ENCODE data around the gene NFKB2.

DNA sequence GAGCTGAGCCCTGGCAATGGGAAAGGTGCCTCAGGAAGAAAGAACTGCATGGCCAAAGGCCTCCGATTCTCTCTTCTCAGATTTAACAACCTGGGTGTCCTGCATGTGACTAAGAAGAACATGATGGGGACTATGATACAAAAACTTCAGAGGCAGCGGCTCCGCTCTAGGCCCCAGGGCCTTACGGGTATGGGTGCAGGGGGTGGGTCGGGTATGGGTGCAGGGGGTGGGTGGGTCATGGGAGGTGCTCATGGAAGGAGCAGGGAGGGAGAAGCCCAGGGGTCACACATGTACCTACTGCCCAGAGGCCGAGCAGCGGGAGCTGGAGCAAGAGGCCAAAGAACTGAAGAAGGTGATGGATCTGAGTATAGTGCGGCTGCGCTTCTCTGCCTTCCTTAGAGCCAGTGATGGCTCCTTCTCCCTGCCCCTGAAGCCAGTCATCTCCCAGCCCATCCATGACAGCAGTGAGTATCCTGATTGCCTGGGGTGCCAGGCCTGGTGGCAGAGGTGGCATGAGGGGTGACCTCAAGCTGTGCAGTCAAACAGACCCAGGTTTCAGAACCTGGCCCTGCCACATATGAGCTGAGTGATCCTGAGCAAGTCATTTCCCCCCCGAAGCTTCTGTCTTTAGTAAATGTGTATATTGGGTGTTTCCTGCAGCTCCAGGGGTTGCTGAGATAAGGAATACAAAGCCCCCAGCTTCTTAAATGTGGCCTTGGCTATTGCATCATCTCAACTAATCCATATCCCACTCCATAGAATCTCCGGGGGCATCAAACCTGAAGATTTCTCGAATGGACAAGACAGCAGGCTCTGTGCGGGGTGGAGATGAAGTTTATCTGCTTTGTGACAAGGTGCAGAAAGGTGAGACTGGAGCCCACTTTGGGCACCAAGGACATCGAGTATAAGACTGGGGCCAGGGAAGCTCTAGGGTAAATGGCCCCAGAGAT is 2.0 kb downstream of the NFKB2 start:
- TF ChIP-seq ZC3H10 (CRISPR knock-in tag; IDR thresholded peaks at IDR 0.05): no peak
- no peak for TF ChIP-seq ZFP3 (CRISPR knock-in tag; IDR thresholded peaks at IDR 0.05)
- no peak for TF ChIP-seq PATZ1 (CRISPR knock-in tag; IDR thresholded peaks at IDR 0.05; ENCODE audit: borderline replicate concordance)
- no peak for TF ChIP-seq TOX (CRISPR knock-in tag; IDR thresholded peaks at IDR 0.05; ENCODE audit: borderline replicate concordance)
- TF ChIP-seq CSDC2 (CRISPR knock-in tag; IDR thresholded peaks at IDR 0.05): no peak
- no peak for TF ChIP-seq ARNTL (CRISPR knock-in tag; IDR thresholded peaks at IDR 0.05; ENCODE audit: borderline replicate concordance, low read depth)

Data from SK-N-SH treated with all-trans-retinoic acid at 6 μM for 48 hours (cell line).